Uterus (tissue), 2 donors: ENCODE results near the gene STX17.
"Not testable (repeated sequence)": the region's sequence is repeated elsewhere in the genome, so short reads cannot be mapped to it uniquely, and the experiment has no call there.

Experiments used
- POLR2A ChIP-seq, 2 donors: fragments of 450-650 bp; IDR thresholded peaks; one replicate each; pipeline ENCODE4 v1.6.1; 2016; ENCODE audit warnings: antibody characterized with exemption in 2 of 2, mild to moderate bottlenecking in 1 of 2, moderate library complexity in 1 of 2
- TF ChIP-seq, protein P1 (sequence below), 4 experiments: fragments of 200-600 bp in 2 of 4; fragments of 450-650 bp in 2 of 4; sonication (generic) in 2 of 4; IDR thresholded peaks; one replicate each; pipeline ENCODE4 v1.5.1; 2016 to 2019; ENCODE audit warnings: antibody characterized with exemption in 4 of 4, mild to moderate bottlenecking in 2 of 4, moderate library complexity in 1 of 4

DNA sequence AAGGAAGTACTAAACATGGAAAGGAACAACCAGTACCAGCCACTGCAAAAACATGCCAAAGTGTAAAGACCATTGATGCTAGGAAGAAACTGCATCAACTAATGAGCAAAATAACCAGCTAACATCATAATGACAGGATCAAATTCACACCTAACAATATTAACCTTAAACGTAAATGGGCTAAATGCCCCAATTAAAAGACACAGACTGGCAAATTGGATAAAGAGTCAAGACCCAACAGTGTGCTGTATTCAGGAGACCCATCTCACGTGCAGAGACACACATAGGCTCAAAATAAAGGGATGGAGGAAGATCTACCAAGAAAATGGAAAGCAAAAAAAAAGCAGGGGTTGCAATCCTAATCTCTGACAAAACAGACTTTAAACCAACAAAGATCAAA is 84.1 kb downstream of the STX17 start:
- TF ChIP-seq, protein P1, sequence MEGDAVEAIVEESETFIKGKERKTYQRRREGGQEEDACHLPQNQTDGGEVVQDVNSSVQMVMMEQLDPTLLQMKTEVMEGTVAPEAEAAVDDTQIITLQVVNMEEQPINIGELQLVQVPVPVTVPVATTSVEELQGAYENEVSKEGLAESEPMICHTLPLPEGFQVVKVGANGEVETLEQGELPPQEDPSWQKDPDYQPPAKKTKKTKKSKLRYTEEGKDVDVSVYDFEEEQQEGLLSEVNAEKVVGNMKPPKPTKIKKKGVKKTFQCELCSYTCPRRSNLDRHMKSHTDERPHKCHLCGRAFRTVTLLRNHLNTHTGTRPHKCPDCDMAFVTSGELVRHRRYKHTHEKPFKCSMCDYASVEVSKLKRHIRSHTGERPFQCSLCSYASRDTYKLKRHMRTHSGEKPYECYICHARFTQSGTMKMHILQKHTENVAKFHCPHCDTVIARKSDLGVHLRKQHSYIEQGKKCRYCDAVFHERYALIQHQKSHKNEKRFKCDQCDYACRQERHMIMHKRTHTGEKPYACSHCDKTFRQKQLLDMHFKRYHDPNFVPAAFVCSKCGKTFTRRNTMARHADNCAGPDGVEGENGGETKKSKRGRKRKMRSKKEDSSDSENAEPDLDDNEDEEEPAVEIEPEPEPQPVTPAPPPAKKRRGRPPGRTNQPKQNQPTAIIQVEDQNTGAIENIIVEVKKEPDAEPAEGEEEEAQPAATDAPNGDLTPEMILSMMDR (IDR thresholded peaks at IDR 0.05), result not testable (repeated sequence)
- TF ChIP-seq POLR2A (IDR thresholded peaks at IDR 0.05), result not testable (repeated sequence)
